K562 (cell line): Measurements from ENCODE around the gene DARS2. TPM values are rescaled to one million over a fixed set of nuclear protein-coding genes. Genes with fewer than 3 reads are reported as not detected.

Experiments
- ATAC-seq: fragments of 200-7000 bp; cut with Tn5 transposase; 3 replicates; pipeline ENCODE4 v1.9.1; 2020; ENCODE audit warnings: moderate library complexity
- Bru-seq: library from RNA; stranded (reverse); fragments of 400-500 nt; gene quantifications from one replicate; lab custom pipeline; 2021; lab: Mats Ljungman, UMichigan
- BruChase-seq, 2 experiments: library from RNA; stranded (reverse); fragments of 400-500 nt; gene quantifications; one replicate each; lab custom pipeline; 2021; lab: Mats Ljungman, UMichigan
- BruUV-seq: library from RNA; stranded (reverse); fragments of 400-500 nt; replicated peaks from 2 replicates; lab custom pipeline; 2021; lab: Mats Ljungman, UMichigan
- CTCF ChIA-PET: fragments of 300-600 bp; formaldehyde crosslinking; extraction: SDS; loops from one replicate; lab custom pipeline; 2021; ENCODE audit warnings: low intra/inter-chr PET ratio; lab: Yijun Ruan, JAX
- POLR2A ChIA-PET: fragments of 300-600, 350-650 bp; sonication (Branson Sonifier 250); formaldehyde crosslinking; extraction: SDS; loops from one replicate; lab custom pipeline; 2021; ENCODE audit warnings: antibody characterized with exemption, inconsistent platforms; lab: Yijun Ruan, JAX
- DNase-seq, 4 experiments: peaks; one replicate each; pipeline versions ENCODE4 v3.0.0 to v3.0.0-alpha.2; 2011 to 2018; ENCODE audit warnings: low spot score in 3 of 4, mixed read lengths in 3 of 4; ENCODE audit errors: extremely low read depth in 1 of 4
- FAIRE-seq: peaks from 2 replicates; lab custom pipeline; 2011; peaks lifted over from hg19 to GRCh38; lab: Jason Lieb, UNC
- H2AFZ ChIP-seq: 2 replicates; pipeline ENCODE4 v1.6.0; 2011; ENCODE audit warnings: low read depth, low read length, control low read depth, inconsistent platforms
- H3K27ac ChIP-seq: fragments of 200-600 bp; 3 replicates; pipeline ENCODE4 v1.8.0; 2011; ENCODE audit warnings: low read depth, mild to moderate bottlenecking, control low read depth, inconsistent platforms, low read length, moderate library complexity, mixed read lengths; ENCODE audit errors: extremely low read depth
- H3K27me3 ChIP-seq, 2 experiments: fragments of 300-600 bp in 1 of 2; 2 replicates in 1 of 2; 3 replicates in 1 of 2; pipeline versions ENCODE4 v1.6.0 to v1.8.0; 2011; ENCODE audit warnings: inconsistent platforms in 2 of 2, low read length in 2 of 2, mild to moderate bottlenecking in 1 of 2, mixed read lengths in 1 of 2, moderate library complexity in 1 of 2; ENCODE audit not compliant: control insufficient read depth in 2 of 2, insufficient read depth in 2 of 2
- H3K36me3 ChIP-seq: fragments of 300-600 bp; 3 replicates; pipeline ENCODE4 v1.8.0; 2011; ENCODE audit warnings: mild to moderate bottlenecking, low read length, inconsistent platforms; ENCODE audit not compliant: control insufficient read depth, insufficient read depth
- H3K4me1 ChIP-seq, 2 experiments: fragments of 200-600 bp in 1 of 2; replicated peaks in 1 of 2; 2 replicates in 1 of 2; 3 replicates in 1 of 2; pipeline versions ENCODE4 v1.5.1 to v1.8.0; 2011; ENCODE audit warnings: inconsistent platforms in 2 of 2, low read length in 2 of 2, mild to moderate bottlenecking in 1 of 2, mixed read lengths in 1 of 2, moderate library complexity in 1 of 2; ENCODE audit not compliant: control insufficient read depth in 2 of 2, insufficient read depth in 2 of 2
- H3K4me2 ChIP-seq: 2 replicates; pipeline ENCODE4 v1.6.1; 2011; ENCODE audit warnings: low read length, control low read depth, inconsistent platforms, mixed read lengths; ENCODE audit not compliant: insufficient read depth
- H3K4me3 ChIP-seq: fragments of 200-600 bp; sonication (generic), shearing (Covaris generic); 2 replicates; pipeline ENCODE4 v1.5.1; 2016; ENCODE audit warnings: control low read depth, inconsistent platforms
- H3K79me2 ChIP-seq: fragments of 200-600 bp; 3 replicates; pipeline ENCODE4 v1.8.0; 2011; ENCODE audit warnings: low read length, inconsistent platforms; ENCODE audit not compliant: control insufficient read depth, insufficient read depth
- H3K9ac ChIP-seq, 2 experiments: 2 replicates each; pipeline versions ENCODE4 v1.6.0 to v1.6.1; 2011; ENCODE audit warnings: low read depth in 2 of 2, low read length in 2 of 2, control low read depth in 1 of 2, inconsistent platforms in 1 of 2, mild to moderate bottlenecking in 1 of 2, mixed read lengths in 1 of 2; ENCODE audit not compliant: insufficient read depth in 1 of 2
- H3K9me1 ChIP-seq: one replicate; pipeline ENCODE4 v1.6.0; 2011; ENCODE audit warnings: inconsistent platforms, mild to moderate bottlenecking, low read length, moderate library complexity; ENCODE audit not compliant: control insufficient read depth, insufficient read depth
- H3K9me3 ChIP-seq: replicated peaks from 2 replicates; pipeline ENCODE4 v1.5.1; 2011; ENCODE audit warnings: low read depth, low read length, inconsistent platforms; ENCODE audit not compliant: control insufficient read depth, insufficient read depth
- H4K20me1 ChIP-seq: replicated peaks from 2 replicates; pipeline ENCODE4 v1.6.1; 2011; ENCODE audit warnings: low read length, inconsistent platforms, mixed read lengths; ENCODE audit not compliant: control insufficient read depth, insufficient read depth
- CREBBP ChIP-seq: IDR thresholded peaks from one replicate; pipeline ENCODE4 v1.6.1; 2012; ENCODE audit warnings: low read depth, mild to moderate bottlenecking, control low read depth, inconsistent platforms, low read length
- ILK ChIP-seq: fragments of 450-650 bp; IDR thresholded peaks from 2 replicates; pipeline ENCODE4 v1.6.1; 2016; ENCODE audit warnings: missing genetic modification characterization, low read depth, mild to moderate bottlenecking, missing compliant biosample characterization, moderate library complexity, borderline replicate concordance
- MEIS2 ChIP-seq: fragments of 450-650 bp; IDR thresholded peaks from 2 replicates; pipeline ENCODE4 v1.6.1; 2014; ENCODE audit warnings: mild to moderate bottlenecking; ENCODE audit not compliant: partially characterized antibody
- NFIX ChIP-seq: fragments of 250-450 bp; sonication (Bioruptor Pico); IDR thresholded peaks from 2 replicates; pipeline ENCODE4 v1.4.0; 2020; ENCODE audit warnings: low read depth, mild to moderate bottlenecking, moderate library complexity
- PRPF4 ChIP-seq: fragments of 200-400 bp; formaldehyde crosslinking; IDR thresholded peaks from one replicate; pipeline ENCODE4 v1.6.1; 2017; ENCODE audit warnings: low read length, low read depth, mild to moderate bottlenecking; ENCODE audit not compliant: insufficient read depth, poor library complexity, severe bottlenecking
- SMAD1 ChIP-seq: fragments of 150-350 bp; IDR thresholded peaks from 2 replicates; pipeline ENCODE4 v1.6.1; 2014; ENCODE audit warnings: low read length, low read depth; ENCODE audit not compliant: partially characterized antibody
- SRSF7 ChIP-seq: fragments of 200-400 bp; formaldehyde crosslinking; optimal IDR thresholded peaks from 2 replicates; pipeline ENCODE3; 2017; ENCODE audit warnings: mild to moderate bottlenecking, low read depth, low read length
- TAF7 ChIP-seq: fragments of 450-650 bp; IDR thresholded peaks from 2 replicates; pipeline ENCODE4 v1.6.1; 2016; ENCODE audit warnings: missing genetic modification characterization, missing compliant biosample characterization
- TEAD1 ChIP-seq, 2 experiments: fragments of 450-650 bp in 1 of 2; sonication (generic) in 1 of 2; formaldehyde crosslinking; IDR thresholded peaks; 2 replicates each; pipeline versions ENCODE4 v1.4.0 to v1.8.0; 2020 to 2022; ENCODE audit warnings: mild to moderate bottlenecking in 2 of 2, missing genetic modification reagents in 1 of 2
- U2AF1 ChIP-seq: fragments of 200-400 bp; formaldehyde crosslinking; optimal IDR thresholded peaks from 2 replicates; pipeline ENCODE3; 2017; ENCODE audit warnings: mild to moderate bottlenecking, low read depth, low read length, moderate library complexity
- ZBTB49 ChIP-seq: sonication (generic); formaldehyde crosslinking; IDR thresholded peaks from 2 replicates; pipeline ENCODE4 v1.8.0; 2022; ENCODE audit warnings: missing genetic modification reagents, mild to moderate bottlenecking, borderline replicate concordance
- ZNF311 ChIP-seq: fragments of 250-450 bp; sonication (Bioruptor Pico); IDR thresholded peaks from 2 replicates; pipeline ENCODE4 v1.4.0; 2020; ENCODE audit warnings: mild to moderate bottlenecking, moderate library complexity
- WGBS: fragments of 100-300 bp; shearing (Covaris generic); methylation state at CpG from one replicate; pipeline ENCODE4 v1.1.6; 2016; ENCODE audit warnings: low coverage, mixed read lengths; ENCODE audit not compliant: insufficient coverage; ENCODE audit errors: missing lambda C conversion rate; 5-methylcytosine and 5-hydroxymethylcytosine counted together
- in situ Hi-C: fragments of 300-500 bp; cut with MboI; formaldehyde crosslinking; loops from 4 replicates; pipeline ENCODE4 v1.15.0; 2018; ENCODE audit warnings: inconsistent platforms, mixed read lengths
- intact Hi-C: fragments of 100-400 bp; cut with micrococcal nuclease; formaldehyde crosslinking; loops from 2 replicates; pipeline ENCODE4 v1.14.2; 2022
- long read RNA-seq, 3 experiments: library from polyadenylated mRNA in 2 of 3; library from RNA in 1 of 3; unstranded in 2 of 3; stranded (forward) in 1 of 3; transcript quantifications; one replicate each; pipeline ENCODE4 v2.0.0, GENCODE V29; 2019 to 2022
- polyA minus RNA-seq, 3 experiments: library from RNA; depleted of rRNA, polyadenylated mRNA; stranded (reverse); fragments of >200 nt; gene quantifications; 2 replicates each; pipeline ENCODE4 v1.2.3, GENCODE V29; 2011
- polyA plus RNA-seq, 8 experiments: library from polyadenylated mRNA; depleted of rRNA in 4 of 8; stranded (reverse) in 5 of 8; unstranded in 3 of 8; fragments of >200 nt; fragmentation: Nextera tagmentation in 2 of 8; fragmentation: Illumina TruSeq in 1 of 8; extraction: Ambion mirVana in 2 of 8; extraction: Trizol in 1 of 8; gene quantifications; 2 replicates each; pipeline versions ENCODE4 v1.2.1 to v1.2.3, GENCODE V29; 2011 to 2014; ENCODE audit warnings: inconsistent platforms in 1 of 8, missing spikeins in 1 of 8
- total RNA-seq, 7 experiments: library from RNA; depleted of rRNA in 6 of 7; stranded (reverse); fragments of >200 nt in 6 of 7; fragmentation: Illumina TruSeq in 2 of 7; extraction: Trizol in 2 of 7; gene quantifications; 2 replicates each; pipeline versions ENCODE4 v1.2.1 to v1.2.3, GENCODE V29; 2011 to 2021; ENCODE audit warnings: low replicate concordance in 1 of 7

The DARS2 gene
- 46.6 and 61.0 TPM in 2 replicates for total RNA-seq (2011; cell fraction: chromatin; rRNA removed; ENCODE audit: low replicate concordance)
- 32.0 and 32.5 TPM in 2 replicates for total RNA-seq (2011; cell fraction: nucleolus; rRNA removed)
- total RNA-seq (2011; cell fraction: nucleoplasm; rRNA removed), result 41.5 and 49.3 TPM in 2 replicates
- total RNA-seq (2014; rRNA removed) (36.4 and 45.0 TPM in 2 replicates), total RNA-seq (2014; rRNA removed; fragmentation: Illumina TruSeq; extraction: Trizol) (78.6 and 86.3 TPM in 2 replicates), total RNA-seq (2015; rRNA removed; fragmentation: Illumina TruSeq; extraction: Trizol) (64.6 and 68.6 TPM in 2 replicates), total RNA-seq (2021) (59.0 and 62.3 TPM in 2 replicates), polyA plus RNA-seq (2011; rRNA removed) (47.7 and 94.4 TPM in 2 replicates), polyA plus RNA-seq (2014; fragmentation: Illumina TruSeq; extraction: Trizol) (77.7 and 96.7 TPM in 2 replicates), polyA plus RNA-seq (2014; fragmentation: Nextera tagmentation; extraction: Ambion mirVana) (10 to 100 TPM; 55.4 to 74.8 TPM), polyA plus RNA-seq (2014; rRNA removed) (50.5 and 53.0 TPM in 2 replicates), polyA minus RNA-seq (2011; rRNA and poly(A)+ RNA removed) (68.5 and 99.9 TPM in 2 replicates), Bru-seq, nascent RNA (percentile 75 among the genes with signal in this experiment), BruChase-seq, experiment 1, labeled RNA remaining after a 2-hour chase (percentile 65 among the genes with signal in this experiment), BruChase-seq, experiment 2, labeled RNA remaining after a 6-hour chase (percentile 63 among the genes with signal in this experiment)
- polyA plus RNA-seq (2011; cell fraction: cytosol; rRNA removed), result 34.3 and 34.7 TPM in 2 replicates
- polyA plus RNA-seq (2011; cell fraction: nucleus; rRNA removed), result 26.0 and 33.0 TPM in 2 replicates
- 43.5 and 51.0 TPM in 2 replicates for polyA plus RNA-seq (2012)
- 27.6 and 48.7 TPM in 2 replicates for polyA minus RNA-seq (2011; cell fraction: cytosol; rRNA and poly(A)+ RNA removed)
- 27.9 and 34.5 TPM in 2 replicates for polyA minus RNA-seq (2011; cell fraction: nucleus; rRNA and poly(A)+ RNA removed)
- long read RNA-seq, experiment 1, transcript DARS2-209 (16 exons, 3,057 nt), result minor isoform, 9 of 186 reads
- long read RNA-seq, experiment 1, transcript DARS2-201 (17 exons, 3,441 nt), result major isoform, 125 of 186 reads
- long read RNA-seq, experiment 1, partial matches to known transcripts, result 26 of 186 reads
- long read RNA-seq, experiment 1, other reads (novel, unspliced or antisense), result 22 of 186 reads
- long read RNA-seq, experiment 2, transcript DARS2-201 (17 exons, 3,441 nt), result major isoform, 22 of 57 reads
- long read RNA-seq, experiment 2, partial matches to known transcripts, result 10 of 57 reads
- long read RNA-seq, experiment 2, other reads (novel, unspliced or antisense), result 23 of 57 reads
- long read RNA-seq, experiment 3, transcript DARS2-201 (17 exons, 3,441 nt), result major isoform, 35 of 50 reads
- long read RNA-seq, experiment 3, partial matches to known transcripts, result 7 of 50 reads
- long read RNA-seq, experiment 3, other reads (novel, unspliced or antisense), result 0 of 50 reads

- under 1% methylated on average over 50 of the region's 55 CpGs for WGBS
- Histone ChIP-seq H3K9me3 (no peaks in the 10 kb centered on the region), H3K4me1 (peaks cover 8 to 13% of the 10 kb centered on the region in 2 experiments; a peak in 4 of 5 replicates), H3K9ac (peak within 1 kb of the TSS; percentile 89 to 99), H3K4me2 (peak within 1 kb of the TSS; percentile 85), H3K9me1 (no peaks in the 10 kb centered on the region), H3K79me2 (peaks cover 67% of the 10 kb centered on the region), H3K27me3 (no peaks in the 10 kb centered on the region), H3K36me3 (peaks cover 53% of the 10 kb centered on the region), H4K20me1 (no peaks in the 10 kb centered on the region), H2AFZ (peak within 1 kb of the TSS; percentile 96), H3K27ac (peak within 1 kb of the TSS; percentile 91), H3K4me3 (peak within 1 kb of the TSS; percentile 56)
- DNase-seq (peak; percentile 76 to 98 (median 84)), ATAC-seq (peak; percentile 90), FAIRE-seq (peak; percentile 90)
- ChIA-PET POLR2A (interaction anchor here (0.5 to 3.5 kb wide), 34 partner anchors 9 to 1078 kb away, joined by 3 to 20 read pairs (median 4); partner anchors contain the start of genes GAS5, KLHL20, SLC9C2 and ZBTB37), CTCF (interaction anchor here (0.8 to 2.9 kb wide), 4 partner anchors 394 to 1082 kb away, joined by 3 to 14 read pairs (median 8); no protein-coding TSS in a partner anchor)
- TSS peak; percentile 86 for BruUV-seq
- intact Hi-C loops, result loop anchor here (1.0 to 10.0 kb wide), 7 partner anchors 44 to 393 kb away; partner anchors contain the start of genes KLHL20, PRDX6 and ZBTB37
- in situ Hi-C loops, result loop anchor here (10.0 to 25.0 kb wide), 2 partner anchors 390 to 913 kb away; no protein-coding TSS in a partner anchor
- TF ChIP-seq NFIX (CRISPR knock-in tag) (no peak), TAF7 (tag) (no peak; the same call in 1 of the 2 replicates), SRSF7 (no peak), TEAD1 (CRISPR knock-in tag; IDR thresholded peaks at IDR 0.05) (peak in 1 of 2 experiments; percentile 53; a peak in 2 of 4 replicates), CREBBP (no peak), ZBTB49 (CRISPR knock-in tag) (peak; percentile 76; the same call in 1 of the 2 replicates), MEIS2 (peak; percentile 87), ZNF311 (CRISPR knock-in tag) (no peak), ILK (no peak), PRPF4 (no peak), U2AF1 (no peak), SMAD1 (no peak)
Observed at GRCh38 chr1:173824315-173825081, at the start of gene DARS2, which contains the start of gene CENPL. TSS of gene DARS2 (plus strand) at chr1:173824673. CDS start at chr1:173825230, 557 bp downstream. TSS of gene CENPL (minus strand) at chr1:173824883. CDS start at chr1:173811299, 13,584 bp downstream.
